Activated T-cell treated with anti-CD3 and anti-CD28 coated beads for 1 hour (primary cell): ENCODE data around the gene FKBP15.
"Not testable (repeated sequence)": the region's sequence is repeated elsewhere in the genome, so short reads cannot be mapped to it uniquely, and the experiment has no call there.

ENCODE experiments used
- DNase-seq: peaks from one replicate; pipeline ENCODE4 v3.0.0-alpha.2; 2020; ENCODE audit warnings: low read depth

FKBP15 gene

GRCh38 chr9:113143432-113144227 is 77.4 kb downstream of the FKBP15 start:
- no peak for DNase-seq

GRCh38 chr9:113140896-113141295 is 80.2 kb downstream of the FKBP15 start:
- not testable (repeated sequence) for DNase-seq

GRCh38 chr9:113139953-113140352 is 81.1 kb downstream of the FKBP15 start:
- DNase-seq: no peak

- DNase-seq: no peak
These were observed 81.8 kb downstream of the FKBP15 start for GRCh38 chr9:113139225-113139829.

- DNase-seq: no peak
These were observed 82.3 kb downstream of the FKBP15 start for GRCh38 chr9:113138760-113139159.

GRCh38 chr9:113137196-113138168 is 83.6 kb downstream of the FKBP15 start:
- no peak for DNase-seq

GRCh38 chr9:113131689-113132151 is 89.4 kb downstream of the FKBP15 start:
- DNase-seq: no peak

- DNase-seq: no peak
These were observed 91.2 kb downstream of the FKBP15 start for GRCh38 chr9:113129884-113130283.

GRCh38 chr9:113129466-113129865 is 91.6 kb downstream of the FKBP15 start:
- no peak for DNase-seq

- DNase-seq: no peak
These were observed 95.6 kb downstream of the FKBP15 start for GRCh38 chr9:113125386-113126035.

GRCh38 chr9:113118829-113119228 is 102.2 kb downstream of the FKBP15 start:
- not testable (repeated sequence) for DNase-seq
